Uterus (tissue), 2 donors: ENCODE measurements around the gene ATP4B.

Source experiments
- CTCF ChIP-seq, 4 experiments: fragments of 200-600 bp in 2 of 4; fragments of 450-650 bp in 2 of 4; sonication (generic) in 2 of 4; IDR thresholded peaks; one replicate each; pipeline ENCODE4 v1.5.1; 2016 to 2019; ENCODE audit warnings: antibody characterized with exemption in 4 of 4, mild to moderate bottlenecking in 2 of 4, moderate library complexity in 1 of 4
- POLR2A ChIP-seq, 2 donors: fragments of 450-650 bp; IDR thresholded peaks; one replicate each; pipeline ENCODE4 v1.6.1; 2016; ENCODE audit warnings: antibody characterized with exemption in 2 of 2, mild to moderate bottlenecking in 1 of 2, moderate library complexity in 1 of 2

DNA sequence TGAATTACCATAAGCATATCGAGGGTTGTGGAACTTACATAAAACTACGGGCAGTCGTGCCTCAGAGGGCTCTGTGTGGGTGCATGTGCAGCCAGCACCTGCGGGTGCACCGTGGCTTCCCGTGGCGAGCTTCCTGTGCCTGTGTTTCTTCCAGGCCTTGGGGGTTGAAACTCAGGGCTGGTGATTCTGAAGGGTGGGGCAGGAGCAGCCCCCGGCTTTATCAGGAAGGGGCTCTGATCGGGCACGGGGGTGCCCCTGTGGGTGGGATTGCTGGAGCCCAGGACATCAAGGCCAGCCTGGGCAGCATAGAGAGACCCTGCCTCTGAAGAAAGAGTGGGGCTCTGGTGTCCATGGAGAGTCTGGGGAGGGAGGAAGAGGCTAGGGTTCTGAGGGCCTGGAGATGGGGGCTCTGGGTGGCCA lies 11.1 kb downstream of the ATP4B start:
- TF ChIP-seq CTCF (IDR thresholded peaks at IDR 0.05): no peak
- TF ChIP-seq POLR2A (IDR thresholded peaks at IDR 0.05): no peak
